Gastrocnemius medialis (tissue), 4 donors: Measurements from ENCODE around the gene PPFIBP2.

ENCODE experiments used
- POLR2A ChIP-seq, 2 donors: fragments of 450-650 bp; IDR thresholded peaks; one replicate each; pipeline ENCODE4 v1.6.1; 2017; ENCODE audit warnings: antibody characterized with exemption in 2 of 2, mild to moderate bottlenecking in 2 of 2, moderate library complexity in 2 of 2
- TF ChIP-seq, protein P1 (sequence below), 5 experiments: fragments of 450-650 bp in 3 of 5; fragments of 200-600 bp in 2 of 5; sonication (generic) in 2 of 5; IDR thresholded peaks in 4 of 5; conservative IDR thresholded peaks in 1 of 5; 1 replicate in 4 of 5; 2 replicates in 1 of 5; pipeline ENCODE4 v1.5.1; 2016 to 2019; ENCODE audit warnings: antibody characterized with exemption in 5 of 5, mild to moderate bottlenecking in 3 of 5, moderate library complexity in 3 of 5

DNA sequence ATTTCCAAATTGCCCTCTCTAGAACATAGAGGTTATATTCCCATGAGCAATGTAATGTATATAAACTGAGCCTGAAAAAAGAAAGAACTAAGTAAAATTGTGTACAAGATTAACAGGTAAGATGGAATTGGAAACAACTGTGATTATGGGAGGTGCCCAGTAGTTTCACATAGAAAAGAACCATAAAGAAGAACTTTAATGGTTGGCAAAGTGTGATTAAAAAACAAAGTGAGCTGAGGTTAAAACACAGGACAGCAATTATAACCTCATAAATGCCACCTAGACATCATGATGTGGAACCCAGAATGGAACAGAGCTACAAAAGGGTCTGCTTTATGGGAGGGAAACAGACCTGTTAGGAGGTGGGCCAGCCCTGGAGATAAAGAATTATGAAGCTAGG lies 100.9 kb downstream of the PPFIBP2 start:
- TF ChIP-seq, protein P1, sequence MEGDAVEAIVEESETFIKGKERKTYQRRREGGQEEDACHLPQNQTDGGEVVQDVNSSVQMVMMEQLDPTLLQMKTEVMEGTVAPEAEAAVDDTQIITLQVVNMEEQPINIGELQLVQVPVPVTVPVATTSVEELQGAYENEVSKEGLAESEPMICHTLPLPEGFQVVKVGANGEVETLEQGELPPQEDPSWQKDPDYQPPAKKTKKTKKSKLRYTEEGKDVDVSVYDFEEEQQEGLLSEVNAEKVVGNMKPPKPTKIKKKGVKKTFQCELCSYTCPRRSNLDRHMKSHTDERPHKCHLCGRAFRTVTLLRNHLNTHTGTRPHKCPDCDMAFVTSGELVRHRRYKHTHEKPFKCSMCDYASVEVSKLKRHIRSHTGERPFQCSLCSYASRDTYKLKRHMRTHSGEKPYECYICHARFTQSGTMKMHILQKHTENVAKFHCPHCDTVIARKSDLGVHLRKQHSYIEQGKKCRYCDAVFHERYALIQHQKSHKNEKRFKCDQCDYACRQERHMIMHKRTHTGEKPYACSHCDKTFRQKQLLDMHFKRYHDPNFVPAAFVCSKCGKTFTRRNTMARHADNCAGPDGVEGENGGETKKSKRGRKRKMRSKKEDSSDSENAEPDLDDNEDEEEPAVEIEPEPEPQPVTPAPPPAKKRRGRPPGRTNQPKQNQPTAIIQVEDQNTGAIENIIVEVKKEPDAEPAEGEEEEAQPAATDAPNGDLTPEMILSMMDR (IDR thresholded peaks at IDR 0.05 in 4 of 5, conservative IDR thresholded peaks at IDR 0.05 in 1 of 5) = no peak
- no peak for TF ChIP-seq POLR2A (IDR thresholded peaks at IDR 0.05)
